Gastrocnemius medialis (tissue), 4 donors: ENCODE results near the gene MEAF6. TPM values are rescaled to one million over a fixed set of nuclear protein-coding genes. Genes with fewer than 3 reads are reported as not detected.
A peak's percentile ranks its signal among the peaks of the same experiment; 100 is the strongest.

Source experiments
- ATAC-seq, 2 donors: fragments of 150-250 bp; one replicate each; pipeline ENCODE4 v1.9.1; 2016
- DNase-seq, 2 donors: peaks; one replicate each; pipeline ENCODE4 v3.0.0-alpha.2; 2019
- H3K27ac ChIP-seq, 4 donors: fragments of 200-600 bp; sonication (generic); 1 replicate in 1 of 4; 2 replicates in 3 of 4; pipeline ENCODE4 v1.5.1; 2016 to 2018; ENCODE audit warnings: mild to moderate bottlenecking in 2 of 4, moderate library complexity in 1 of 4
- H3K27me3 ChIP-seq, 3 donors: fragments of 200-600 bp; sonication (generic) in 2 of 3; 1 replicate in 1 of 3; 2 replicates in 2 of 3; pipeline versions ENCODE4 v1.5.1 to v1.6.0; 2016 to 2019; ENCODE audit warnings: mild to moderate bottlenecking in 1 of 3, moderate library complexity in 1 of 3
- H3K36me3 ChIP-seq, 2 donors: fragments of 200-600 bp; sonication (generic) in 1 of 2; one replicate each; pipeline ENCODE4 v1.5.1; 2017 to 2018
- H3K4me1 ChIP-seq, 2 donors: fragments of 200-600 bp; sonication (generic) in 1 of 2; one replicate each; pipeline ENCODE4 v1.5.1; 2016 to 2017; ENCODE audit warnings: mild to moderate bottlenecking in 2 of 2
- H3K4me3 ChIP-seq, 4 donors: fragments of 200-600 bp; sonication (generic) in 3 of 4; 1 replicate in 1 of 4; 2 replicates in 3 of 4; pipeline ENCODE4 v1.5.1; 2016 to 2019; ENCODE audit warnings: mild to moderate bottlenecking in 2 of 4
- H3K9me3 ChIP-seq, 3 donors: fragments of 200-600 bp; sonication (generic) in 2 of 3; 1 replicate in 1 of 3; 2 replicates in 2 of 3; pipeline ENCODE4 v1.5.1; 2016 to 2019
- POLR2A ChIP-seq, 2 donors: fragments of 450-650 bp; IDR thresholded peaks; one replicate each; pipeline ENCODE4 v1.6.1; 2017; ENCODE audit warnings: antibody characterized with exemption in 2 of 2, mild to moderate bottlenecking in 2 of 2, moderate library complexity in 2 of 2
- in situ Hi-C, 4 donors: fragments of 200-750 bp; cut with MboI; loops; one replicate each; pipeline versions ENCODE4 v1.15.0 to v1.8.0; 2017; ENCODE audit warnings: low sequenced_read_pairs in 4 of 4
- intact Hi-C: fragments of 100-400 bp; cut with DNase I; formaldehyde crosslinking; loops from one replicate; pipeline ENCODE4 v1.15.1; 2023; ENCODE audit warnings: low total_unique reads
- total RNA-seq, 4 donors: library from RNA; depleted of rRNA; stranded (reverse); fragments of >200 nt; gene quantifications; one replicate each; pipeline versions ENCODE4 v1.1.0 to v1.2.3, GENCODE V29; 2016
- TF ChIP-seq, protein P1 (sequence below), 5 experiments: fragments of 450-650 bp in 3 of 5; fragments of 200-600 bp in 2 of 5; sonication (generic) in 2 of 5; IDR thresholded peaks in 4 of 5; conservative IDR thresholded peaks in 1 of 5; 1 replicate in 4 of 5; 2 replicates in 1 of 5; pipeline ENCODE4 v1.5.1; 2016 to 2019; ENCODE audit warnings: antibody characterized with exemption in 5 of 5, mild to moderate bottlenecking in 3 of 5, moderate library complexity in 3 of 5

MEAF6 gene
- total RNA-seq, 4 donors from 2014 or later: 72.1 to 81.0 (median 74.5) TPM

- Histone ChIP-seq H3K4me1 (peaks cover 66 to 76% of the 10 kb centered on the region in 2 donors), H3K27me3 (no peaks in the 10 kb centered on the region), H3K9me3 (no peaks in the 10 kb centered on the region), H3K27ac (peak overlapping the region; percentile 89 to 98 (median 97)), H3K4me3 (peak overlapping the region; percentile 64 to 94 (median 93)), H3K36me3 (peaks cover 3 to 26% of the 10 kb centered on the region in 2 donors)
- TF ChIP-seq POLR2A (IDR thresholded peaks at IDR 0.05): peak; percentile 52 to 53
- TF ChIP-seq, protein P1, sequence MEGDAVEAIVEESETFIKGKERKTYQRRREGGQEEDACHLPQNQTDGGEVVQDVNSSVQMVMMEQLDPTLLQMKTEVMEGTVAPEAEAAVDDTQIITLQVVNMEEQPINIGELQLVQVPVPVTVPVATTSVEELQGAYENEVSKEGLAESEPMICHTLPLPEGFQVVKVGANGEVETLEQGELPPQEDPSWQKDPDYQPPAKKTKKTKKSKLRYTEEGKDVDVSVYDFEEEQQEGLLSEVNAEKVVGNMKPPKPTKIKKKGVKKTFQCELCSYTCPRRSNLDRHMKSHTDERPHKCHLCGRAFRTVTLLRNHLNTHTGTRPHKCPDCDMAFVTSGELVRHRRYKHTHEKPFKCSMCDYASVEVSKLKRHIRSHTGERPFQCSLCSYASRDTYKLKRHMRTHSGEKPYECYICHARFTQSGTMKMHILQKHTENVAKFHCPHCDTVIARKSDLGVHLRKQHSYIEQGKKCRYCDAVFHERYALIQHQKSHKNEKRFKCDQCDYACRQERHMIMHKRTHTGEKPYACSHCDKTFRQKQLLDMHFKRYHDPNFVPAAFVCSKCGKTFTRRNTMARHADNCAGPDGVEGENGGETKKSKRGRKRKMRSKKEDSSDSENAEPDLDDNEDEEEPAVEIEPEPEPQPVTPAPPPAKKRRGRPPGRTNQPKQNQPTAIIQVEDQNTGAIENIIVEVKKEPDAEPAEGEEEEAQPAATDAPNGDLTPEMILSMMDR (IDR thresholded peaks at IDR 0.05 in 4 of 5, conservative IDR thresholded peaks at IDR 0.05 in 1 of 5): no peak
- in situ Hi-C loops: loop anchor here in 1 of 4 donors (10.0 kb wide), 1 partner anchor 118 kb away; the partner anchor contains the start of gene GNL2
- intact Hi-C loops: loop anchor here (5.0 to 10.0 kb wide), 2 partner anchors 381 to 528 kb away; partner anchors contain the start of genes FHL3 and MTF1
- ATAC-seq (peak; percentile 44 to 55), DNase-seq (peak; percentile 71 to 88)
Observed at GRCh38 chr1:37476460-37477197, 37.9 kb downstream of the MEAF6 start.

DNA sequence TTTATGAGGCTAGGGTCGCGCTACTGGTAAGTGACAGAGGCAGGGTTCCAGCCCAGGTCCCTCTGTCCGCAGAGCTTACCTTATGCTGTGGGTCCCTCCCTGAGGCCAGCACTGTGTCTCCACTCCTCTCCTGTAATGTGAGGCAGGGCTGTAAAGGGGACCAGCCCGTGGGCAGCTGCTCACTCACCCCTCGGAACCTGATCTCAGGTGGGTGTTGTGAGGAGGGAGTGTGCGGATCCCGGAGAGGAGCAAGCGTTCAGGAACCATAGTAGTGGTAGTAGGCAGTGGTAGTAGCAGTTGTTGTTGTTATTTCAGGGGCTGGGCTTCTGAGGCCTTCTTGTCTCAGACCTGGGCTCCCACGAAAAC, 38.5 kb downstream of the MEAF6 start:
- intact Hi-C loops: loop anchor here (5.0 to 10.0 kb wide), 2 partner anchors 381 to 529 kb away; partner anchors contain the start of genes FHL3 and MTF1
- no peaks in the 10 kb centered on the region for H3K27me3 ChIP-seq
- H3K4me1 ChIP-seq: peaks cover 72 to 82% of the 10 kb centered on the region in 2 donors
- in situ Hi-C loops: loop anchor here in 1 of 4 donors (10.0 kb wide), 1 partner anchor 119 kb away; the partner anchor contains the start of gene GNL2
- no peaks in the 10 kb centered on the region for H3K9me3 ChIP-seq
- no peak for ATAC-seq
- H3K27ac ChIP-seq: peak overlapping the region; percentile 89 to 98 (median 97)
- H3K4me3 ChIP-seq: peak overlapping the region; percentile 64 to 94 (median 93)
- peaks cover 3 to 20% of the 10 kb centered on the region in 2 donors for H3K36me3 ChIP-seq
- DNase-seq: no peak
- TF ChIP-seq, protein P1 (IDR thresholded peaks at IDR 0.05 in 4 of 5, conservative IDR thresholded peaks at IDR 0.05 in 1 of 5): no peak
- no peak for TF ChIP-seq POLR2A (IDR thresholded peaks at IDR 0.05)

GRCh38 chr1:37475380-37476086, 39.0 kb downstream of the MEAF6 start:
- peaks cover 76 to 83% of the 10 kb centered on the region in 2 donors for H3K4me1 ChIP-seq
- no peaks in the 10 kb centered on the region for H3K27me3 ChIP-seq
- ATAC-seq: no peak
- peak overlapping the region; percentile 64 to 94 (median 93) for H3K4me3 ChIP-seq
- H3K27ac ChIP-seq: peak overlapping the region; percentile 89 to 98 (median 97)
- no peaks in the 10 kb centered on the region for H3K9me3 ChIP-seq
- intact Hi-C loops: loop anchor here (5.0 to 10.0 kb wide), 2 partner anchors 382 to 529 kb away; partner anchors contain the start of genes FHL3 and MTF1
- H3K36me3 ChIP-seq: peaks cover under 1 to 15% of the 10 kb centered on the region in 2 donors
- peak in 1 of 2 donors; percentile 46 for DNase-seq
- no peak for TF ChIP-seq POLR2A (IDR thresholded peaks at IDR 0.05)
- TF ChIP-seq, protein P1 (IDR thresholded peaks at IDR 0.05 in 4 of 5, conservative IDR thresholded peaks at IDR 0.05 in 1 of 5): no peak
- in situ Hi-C loops: loop anchor here in 1 of 4 donors (10.0 kb wide), 1 partner anchor 119 kb away; the partner anchor contains the start of gene GNL2

- no peaks in the 10 kb centered on the region for H3K9me3 ChIP-seq
- DNase-seq (peak in 1 of 2 donors; percentile 51), ATAC-seq (peak in 1 of 2 donors; percentile 1)
- peaks cover 70 to 76% of the 10 kb centered on the region in 2 donors for H3K4me1 ChIP-seq
- peaks cover 0 to 9% of the 10 kb centered on the region in 2 donors for H3K36me3 ChIP-seq
- H3K4me3 ChIP-seq: peak overlapping the region; percentile 64 to 94 (median 93)
- H3K27me3 ChIP-seq: no peaks in the 10 kb centered on the region
- no peak for TF ChIP-seq POLR2A (IDR thresholded peaks at IDR 0.05)
- TF ChIP-seq, protein P1 (IDR thresholded peaks at IDR 0.05 in 4 of 5, conservative IDR thresholded peaks at IDR 0.05 in 1 of 5): no peak
- intact Hi-C loops (loop anchor here (5.0 to 10.0 kb wide), 3 partner anchors 382 to 1088 kb away; partner anchors contain the start of genes FHL3, MTF1 and STK40), in situ Hi-C loops (loop anchor here in 1 of 4 donors (10.0 kb wide), 1 partner anchor 120 kb away; the partner anchor contains the start of gene GNL2)
- H3K27ac ChIP-seq: peak overlapping the region; percentile 89 to 98 (median 97)
Observed at GRCh38 chr1:37474697-37475379, 39.7 kb downstream of the MEAF6 start.
